Activated CD8-positive, alpha-beta memory T cell treated with anti-CD3 and anti-CD28 coated beads, Interleukin-2, amount 10 ng/mL, durations not matched to agents 7 days and 5 days (primary cell): ENCODE data around the gene TBCEL. TPM values are rescaled to one million over a fixed set of nuclear protein-coding genes. Genes with fewer than 3 reads are reported as not detected.

Experiments used
- ATAC-seq: fragments of 150-1000 bp; cut with Tn5 transposase; one replicate; pipeline ENCODE4 v1.10.0; 2021; ENCODE audit warnings: moderate library complexity
- CTCF ChIA-PET: fragments of 350-600 bp; sonication (Branson Sonifier 250); formaldehyde crosslinking; loops from one replicate; lab custom pipeline; 2021; ENCODE audit warnings: antibody characterized with exemption; lab: Charles Lee
- DNase-seq: peaks from one replicate; pipeline ENCODE4 v3.0.0-alpha.2; 2020
- H3K27ac Mint-ChIP-seq: one replicate; pipeline ENCODE4 v1.8.0; 2021; ENCODE audit warnings: mild to moderate bottlenecking, mixed read lengths
- H3K27me3 Mint-ChIP-seq: one replicate; pipeline ENCODE4 v1.8.0; 2021; ENCODE audit warnings: mixed read lengths
- H3K36me3 Mint-ChIP-seq: one replicate; pipeline ENCODE4 v1.8.0; 2021; ENCODE audit warnings: mild to moderate bottlenecking, mixed read lengths
- H3K4me1 Mint-ChIP-seq: one replicate; pipeline ENCODE4 v1.8.0; 2021; ENCODE audit warnings: mixed read lengths
- H3K4me3 Mint-ChIP-seq: one replicate; pipeline ENCODE4 v1.8.0; 2021; ENCODE audit warnings: mild to moderate bottlenecking, moderate library complexity, mixed read lengths
- H3K9me3 Mint-ChIP-seq: one replicate; pipeline ENCODE4 v1.8.0; 2022; ENCODE audit warnings: low read depth, mixed read lengths
- total RNA-seq, 2 experiments: library from RNA; stranded (reverse); gene quantifications; one replicate each; pipeline ENCODE4 v1.2.3, GENCODE V29; 2021

TBCEL gene
- total RNA-seq, 2 experiments from 2014 or later = 11.2 to 14.0 TPM

DNA sequence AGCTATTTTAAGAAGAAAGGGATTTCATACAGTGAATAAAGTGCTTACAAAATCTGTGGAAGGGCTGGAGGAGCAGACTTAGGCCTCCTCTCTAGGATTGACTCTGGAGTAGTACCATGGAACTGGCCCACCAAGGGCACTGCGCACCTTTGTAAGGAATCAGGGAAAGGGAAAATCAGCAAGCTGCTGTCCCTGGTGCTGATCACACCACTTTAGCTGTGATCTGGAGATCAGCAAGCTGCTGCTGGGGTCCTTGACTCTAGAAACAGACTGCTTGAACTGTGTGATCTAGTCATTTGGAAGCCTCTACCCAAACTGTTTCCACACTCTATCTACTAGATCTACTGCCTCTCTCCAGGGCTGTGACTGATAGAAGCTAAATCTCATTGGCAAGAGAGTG is 58.8 kb downstream of the TBCEL start:
- Mint-ChIP-seq H3K4me3 (no peak overlapping the region), H3K27me3 (no peaks in the 10 kb centered on the region), H3K9me3 (no peaks in the 10 kb centered on the region), H3K4me1 (peaks cover 1% of the 10 kb centered on the region), H3K36me3 (peaks cover 8% of the 10 kb centered on the region), H3K27ac (no peak overlapping the region)
- DNase-seq = no peak
- ATAC-seq = no peak
- CTCF ChIA-PET = no interaction called here

GRCh38 chr11:121086866-121087265 is 63.0 kb downstream of the TBCEL start:
- H3K27me3 Mint-ChIP-seq = no peaks in the 10 kb centered on the region
- CTCF ChIA-PET = no interaction called here
- peaks cover 6% of the 10 kb centered on the region for H3K4me1 Mint-ChIP-seq
- DNase-seq = no peak
- H3K9me3 Mint-ChIP-seq = no peaks in the 10 kb centered on the region
- ATAC-seq = no peak
- H3K27ac Mint-ChIP-seq = no peak overlapping the region
- H3K36me3 Mint-ChIP-seq = peaks cover 9% of the 10 kb centered on the region
- no peak overlapping the region for H3K4me3 Mint-ChIP-seq

DNA sequence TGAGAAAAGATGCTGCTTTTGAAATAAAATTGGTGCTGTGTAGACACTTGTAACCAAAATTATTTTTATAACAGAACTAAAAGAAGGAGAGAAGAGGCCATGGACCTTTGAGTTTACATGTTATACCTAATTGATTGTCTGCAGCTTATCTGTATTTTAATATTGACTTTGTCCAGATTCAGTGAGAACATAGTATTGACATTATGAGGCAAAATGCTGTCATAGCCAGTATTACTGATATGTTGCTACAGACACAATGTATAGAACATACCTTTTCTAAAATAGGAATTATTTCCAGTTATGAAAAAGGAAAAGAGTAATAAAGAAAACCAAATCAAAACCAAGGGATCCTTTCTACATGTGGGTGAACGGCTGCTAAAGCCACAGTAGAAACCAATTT is 65.7 kb downstream of the TBCEL start:
- Mint-ChIP-seq H3K27me3 (no peaks in the 10 kb centered on the region), H3K9me3 (no peaks in the 10 kb centered on the region), H3K36me3 (peaks cover 5% of the 10 kb centered on the region), H3K27ac (no peak overlapping the region), H3K4me1 (peaks cover 5% of the 10 kb centered on the region), H3K4me3 (no peak overlapping the region)
- DNase-seq (no peak), ATAC-seq (no peak)
- CTCF ChIA-PET = interaction anchor here (0.6 kb wide), 1 partner anchor 91 kb away, joined by 4 read pairs; no protein-coding TSS in a partner anchor

- Mint-ChIP-seq H3K27ac (no peak overlapping the region), H3K36me3 (peaks cover 5% of the 10 kb centered on the region), H3K27me3 (no peaks in the 10 kb centered on the region), H3K4me3 (no peak overlapping the region), H3K9me3 (no peaks in the 10 kb centered on the region), H3K4me1 (peaks cover 5% of the 10 kb centered on the region)
- DNase-seq (no peak), ATAC-seq (no peak)
- CTCF ChIA-PET = interaction anchor here (0.6 kb wide), 1 partner anchor 91 kb away, joined by 4 read pairs; no protein-coding TSS in a partner anchor
Measured at GRCh38 chr11:121090145-121090721, 66.3 kb downstream of the TBCEL start.

DNA sequence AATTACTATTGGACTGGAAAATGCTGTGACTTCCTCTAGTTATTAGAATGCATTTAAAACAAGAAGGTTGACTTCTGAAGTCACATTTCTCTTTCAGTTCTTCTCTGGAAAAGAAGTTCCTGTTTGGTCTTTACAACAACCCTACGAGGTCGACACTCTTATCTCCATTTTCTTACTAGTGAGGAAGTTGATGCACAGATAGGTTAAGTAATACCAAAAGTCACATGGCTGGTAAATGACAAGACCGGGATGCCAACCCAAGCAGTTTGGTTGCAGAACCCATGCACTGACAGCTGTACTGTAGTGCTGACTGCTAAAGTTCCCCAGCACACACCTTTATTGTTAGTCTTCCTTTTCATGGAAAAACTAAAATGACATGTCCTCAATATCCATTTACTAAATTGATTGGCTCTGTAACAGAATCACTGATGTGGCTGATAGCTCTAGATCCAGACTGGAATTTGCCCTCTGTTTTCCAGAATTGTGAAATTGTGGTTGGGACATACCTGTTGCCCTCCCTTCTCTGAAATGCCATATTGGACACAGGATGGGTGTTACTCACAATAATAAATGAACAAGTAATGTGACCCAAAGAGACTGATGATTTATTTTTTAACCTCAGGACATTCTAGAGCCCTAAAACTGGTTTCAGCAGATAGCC is 67.7 kb downstream of the TBCEL start:
- Mint-ChIP-seq H3K27ac (no peak overlapping the region), H3K27me3 (no peaks in the 10 kb centered on the region), H3K36me3 (peaks cover 2% of the 10 kb centered on the region), H3K4me1 (peaks cover 5% of the 10 kb centered on the region), H3K4me3 (no peak overlapping the region), H3K9me3 (no peaks in the 10 kb centered on the region)
- CTCF ChIA-PET = no interaction called here
- DNase-seq (no peak), ATAC-seq (no peak)

DNA sequence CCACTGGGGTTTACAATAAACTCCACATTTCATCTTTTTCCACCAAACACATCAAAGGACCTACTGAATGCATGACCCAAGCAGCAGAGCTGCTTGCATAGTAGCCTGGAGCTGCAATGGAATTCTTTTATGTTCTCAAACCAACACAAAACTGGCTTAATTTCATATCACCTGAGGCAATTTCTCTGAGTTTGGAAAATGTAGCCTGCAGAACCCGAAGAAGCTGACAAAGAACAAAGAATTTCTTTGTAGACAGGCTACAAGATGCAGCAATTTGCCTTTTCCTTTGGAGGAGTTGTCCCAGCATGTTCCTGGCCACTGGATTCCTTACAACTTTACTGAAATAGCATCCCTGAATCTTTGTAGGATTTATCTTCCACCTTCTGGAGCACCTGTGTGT is 71.7 kb downstream of the TBCEL start:
- no peaks in the 10 kb centered on the region for H3K9me3 Mint-ChIP-seq
- no peak overlapping the region for H3K27ac Mint-ChIP-seq
- ATAC-seq (no peak), DNase-seq (no peak)
- CTCF ChIA-PET = no interaction called here
- H3K36me3 Mint-ChIP-seq = no peaks in the 10 kb centered on the region
- H3K27me3 Mint-ChIP-seq = peaks cover 2% of the 10 kb centered on the region
- peaks cover 5% of the 10 kb centered on the region for H3K4me1 Mint-ChIP-seq
- no peak overlapping the region for H3K4me3 Mint-ChIP-seq

DNA sequence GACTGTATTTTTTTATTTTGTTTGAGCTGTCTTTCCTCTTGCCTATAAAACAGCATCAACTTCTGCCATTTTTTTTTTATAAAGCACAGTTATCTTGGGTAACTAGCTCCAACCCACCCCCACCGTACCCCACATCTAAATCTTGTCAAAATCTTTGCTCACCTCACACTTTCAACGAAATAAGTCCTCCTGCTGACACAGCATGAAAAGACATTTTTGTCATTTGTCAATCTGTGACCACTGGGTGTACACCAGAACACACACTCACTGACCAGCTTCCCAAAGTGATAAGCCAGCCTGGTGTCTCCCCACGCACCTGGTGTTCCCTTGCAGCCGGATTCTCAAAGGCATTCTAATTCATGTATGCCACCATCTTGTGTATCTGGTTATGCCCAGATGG is 75.5 kb downstream of the TBCEL start:
- DNase-seq (no peak), ATAC-seq (no peak)
- CTCF ChIA-PET = no interaction called here
- Mint-ChIP-seq H3K36me3 (no peaks in the 10 kb centered on the region), H3K27me3 (peaks cover 7% of the 10 kb centered on the region), H3K4me3 (no peak overlapping the region), H3K4me1 (no peaks in the 10 kb centered on the region), H3K9me3 (no peaks in the 10 kb centered on the region), H3K27ac (no peak overlapping the region)

- CTCF ChIA-PET = no interaction called here
- Mint-ChIP-seq H3K27ac (no peak overlapping the region), H3K27me3 (peaks cover 7% of the 10 kb centered on the region), H3K36me3 (no peaks in the 10 kb centered on the region), H3K9me3 (no peaks in the 10 kb centered on the region), H3K4me3 (no peak overlapping the region), H3K4me1 (no peaks in the 10 kb centered on the region)
- DNase-seq (no peak), ATAC-seq (no peak)
Measured at GRCh38 chr11:121099885-121100284, 76.0 kb downstream of the TBCEL start.

GRCh38 chr11:121100943-121101342 is 77.0 kb downstream of the TBCEL start, which contains the start of gene TECTA:
Gene TECTA (plus strand): TSS chr11:121101243. CDS start chr11:121102666, 1,423 bp downstream.
- no peak within 1 kb of the TSS for H3K27ac Mint-ChIP-seq
- H3K27me3 Mint-ChIP-seq = peaks cover 7% of the 10 kb centered on the region
- CTCF ChIA-PET = no interaction called here
- H3K36me3 Mint-ChIP-seq = no peaks in the 10 kb centered on the region
- H3K4me3 Mint-ChIP-seq = no peak within 1 kb of the TSS
- no peaks in the 10 kb centered on the region for H3K4me1 Mint-ChIP-seq
- ATAC-seq = no peak
- DNase-seq = no peak
- H3K9me3 Mint-ChIP-seq = no peaks in the 10 kb centered on the region

DNA sequence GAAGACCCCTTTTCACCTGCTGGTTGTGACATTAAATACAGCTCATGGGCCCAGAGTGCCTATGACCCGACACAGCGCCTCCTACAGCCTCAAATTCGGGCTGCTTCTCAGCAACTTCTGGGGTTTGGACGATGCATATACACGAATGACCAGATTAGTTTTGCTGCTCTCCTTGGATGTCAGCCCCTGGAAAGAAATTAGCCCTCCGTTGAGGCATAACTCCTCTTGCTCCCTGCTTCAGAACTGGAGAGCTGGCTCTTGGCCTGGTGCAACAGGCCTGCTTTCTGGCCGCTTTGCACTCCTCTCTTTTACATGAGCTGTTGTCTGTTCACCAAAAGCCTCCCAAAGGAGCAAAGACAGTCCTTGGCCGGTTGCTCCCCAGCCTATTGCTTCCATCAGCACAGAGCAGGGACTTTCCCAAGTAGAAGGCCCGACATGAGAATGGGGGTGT is 80.4 kb downstream of the TBCEL start:
- Mint-ChIP-seq H3K4me1 (no peaks in the 10 kb centered on the region), H3K9me3 (no peaks in the 10 kb centered on the region), H3K27me3 (peaks cover 7% of the 10 kb centered on the region), H3K27ac (no peak overlapping the region), H3K4me3 (no peak overlapping the region), H3K36me3 (no peaks in the 10 kb centered on the region)
- CTCF ChIA-PET = no interaction called here
- DNase-seq (no peak), ATAC-seq (no peak)

- ATAC-seq (no peak), DNase-seq (no peak)
- Mint-ChIP-seq H3K4me3 (no peak overlapping the region), H3K27ac (no peak overlapping the region), H3K4me1 (no peaks in the 10 kb centered on the region), H3K27me3 (peaks cover 5% of the 10 kb centered on the region), H3K9me3 (no peaks in the 10 kb centered on the region), H3K36me3 (no peaks in the 10 kb centered on the region)
- CTCF ChIA-PET = interaction anchor here (1.1 kb wide), 1 partner anchor 11 kb away, joined by 3 read pairs; no protein-coding TSS in a partner anchor
Measured at GRCh38 chr11:121105063-121105480, 81.2 kb downstream of the TBCEL start.

GRCh38 chr11:121105481-121106195 is 81.7 kb downstream of the TBCEL start:
- H3K4me3 Mint-ChIP-seq = no peak overlapping the region
- H3K27me3 Mint-ChIP-seq = peaks cover 5% of the 10 kb centered on the region
- ATAC-seq (no peak), DNase-seq (no peak)
- no peaks in the 10 kb centered on the region for H3K4me1 Mint-ChIP-seq
- H3K36me3 Mint-ChIP-seq = no peaks in the 10 kb centered on the region
- no peak overlapping the region for H3K27ac Mint-ChIP-seq
- CTCF ChIA-PET = interaction anchor here (1.1 kb wide), 1 partner anchor 11 kb away, joined by 3 read pairs; no protein-coding TSS in a partner anchor
- H3K9me3 Mint-ChIP-seq = no peaks in the 10 kb centered on the region

DNA sequence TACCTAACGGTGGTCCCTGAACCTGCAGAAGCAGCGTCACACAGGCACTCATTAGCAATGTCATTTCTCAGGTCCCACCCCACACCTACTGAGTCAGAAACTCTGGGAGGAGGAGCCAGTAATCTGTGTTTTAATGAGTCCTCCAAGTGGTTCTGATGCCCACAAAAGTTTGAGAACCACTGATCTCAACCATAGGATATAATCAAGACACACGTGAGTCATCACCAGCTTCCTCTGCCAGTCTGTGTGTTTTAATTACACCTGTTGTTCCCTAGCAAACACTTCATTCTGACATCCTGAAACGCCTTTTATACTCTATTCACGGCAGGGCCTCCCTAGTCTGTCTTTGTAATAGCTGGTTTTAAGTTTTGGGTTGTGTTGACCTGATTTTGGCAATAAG is 82.9 kb downstream of the TBCEL start:
- Mint-ChIP-seq H3K4me3 (no peak overlapping the region), H3K27me3 (peaks cover 11% of the 10 kb centered on the region), H3K9me3 (no peaks in the 10 kb centered on the region), H3K27ac (no peak overlapping the region), H3K4me1 (no peaks in the 10 kb centered on the region), H3K36me3 (no peaks in the 10 kb centered on the region)
- CTCF ChIA-PET = no interaction called here
- DNase-seq (no peak), ATAC-seq (no peak)
